ENCODE results near the gene TPH2. TPM values are rescaled to one million over a fixed set of nuclear protein-coding genes. Genes with fewer than 3 reads are reported as not detected.

Gene TPH2
- total and polyA plus RNA-seq, 2 of the 13 experiments (the other 11 are each of a cell fraction or from before 2014, with no cell fraction given), result not detected

GRCh38 chr12:72081777-72082176 is 143.1 kb downstream of the TPH2 start:
- no peak for TF ChIP-seq SALL2 (CRISPR knock-in tag; IDR thresholded peaks at IDR 0.05)
- no peak for TF ChIP-seq ZFP36 (IDR thresholded peaks at IDR 0.05; ENCODE audit: borderline replicate concordance, low read depth, low read length, partially characterized antibody)
- no peak for TF ChIP-seq RFXAP (CRISPR knock-in tag; IDR thresholded peaks at IDR 0.05; ENCODE audit: borderline replicate concordance)
- no peak for TF ChIP-seq CBFB (CRISPR knock-in tag; IDR thresholded peaks at IDR 0.05)
- no peak for TF ChIP-seq SCMH1 (CRISPR knock-in tag; IDR thresholded peaks at IDR 0.05; ENCODE audit: borderline replicate concordance)
- TF ChIP-seq, protein P1, sequence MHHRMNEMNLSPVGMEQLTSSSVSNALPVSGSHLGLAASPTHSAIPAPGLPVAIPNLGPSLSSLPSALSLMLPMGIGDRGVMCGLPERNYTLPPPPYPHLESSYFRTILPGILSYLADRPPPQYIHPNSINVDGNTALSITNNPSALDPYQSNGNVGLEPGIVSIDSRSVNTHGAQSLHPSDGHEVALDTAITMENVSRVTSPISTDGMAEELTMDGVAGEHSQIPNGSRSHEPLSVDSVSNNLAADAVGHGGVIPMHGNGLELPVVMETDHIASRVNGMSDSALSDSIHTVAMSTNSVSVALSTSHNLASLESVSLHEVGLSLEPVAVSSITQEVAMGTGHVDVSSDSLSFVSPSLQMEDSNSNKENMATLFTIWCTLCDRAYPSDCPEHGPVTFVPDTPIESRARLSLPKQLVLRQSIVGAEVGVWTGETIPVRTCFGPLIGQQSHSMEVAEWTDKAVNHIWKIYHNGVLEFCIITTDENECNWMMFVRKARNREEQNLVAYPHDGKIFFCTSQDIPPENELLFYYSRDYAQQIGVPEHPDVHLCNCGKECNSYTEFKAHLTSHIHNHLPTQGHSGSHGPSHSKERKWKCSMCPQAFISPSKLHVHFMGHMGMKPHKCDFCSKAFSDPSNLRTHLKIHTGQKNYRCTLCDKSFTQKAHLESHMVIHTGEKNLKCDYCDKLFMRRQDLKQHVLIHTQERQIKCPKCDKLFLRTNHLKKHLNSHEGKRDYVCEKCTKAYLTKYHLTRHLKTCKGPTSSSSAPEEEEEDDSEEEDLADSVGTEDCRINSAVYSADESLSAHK (CRISPR knock-in tag; IDR thresholded peaks at IDR 0.05; ENCODE audit: borderline replicate concordance), result no peak
- no peak for TF ChIP-seq ZNF292 (CRISPR knock-in tag; IDR thresholded peaks at IDR 0.05; ENCODE audit: borderline replicate concordance, low read depth)
- no peak for TF ChIP-seq HOXA3 (CRISPR knock-in tag; IDR thresholded peaks at IDR 0.05)
- TF ChIP-seq ZSCAN22 (CRISPR knock-in tag; IDR thresholded peaks at IDR 0.05), result no peak
- TF ChIP-seq ZNF329 (CRISPR knock-in tag; IDR thresholded peaks at IDR 0.05; ENCODE audit: low read depth), result no peak
- TF ChIP-seq THAP7 (CRISPR knock-in tag; IDR thresholded peaks at IDR 0.05), result no peak
- no peak for TF ChIP-seq ZNF446 (CRISPR knock-in tag; IDR thresholded peaks at IDR 0.05)
- TF ChIP-seq NFKB2 (CRISPR knock-in tag; IDR thresholded peaks at IDR 0.05; ENCODE audit: borderline replicate concordance), result no peak
- no peak for TF ChIP-seq ISL2 (CRISPR knock-in tag; IDR thresholded peaks at IDR 0.05)
- no peak for TF ChIP-seq PCBP2 (optimal IDR thresholded peaks at IDR 0.05; ENCODE audit: low read depth, low read length, poor library complexity, severe bottlenecking)
- no peak for TF ChIP-seq MXD4 (CRISPR knock-in tag; IDR thresholded peaks at IDR 0.05)
- H3K27ac ChIP-seq (ENCODE audit: extremely low read length, insufficient read depth, low read length), result no peak overlapping the region
- no peak overlapping the region for H2AFZ ChIP-seq (ENCODE audit: low read length)
- H3K9ac ChIP-seq (ENCODE audit: insufficient read depth, low read depth, low read length), result no peak overlapping the region
- no peak overlapping the region for H3K4me3 ChIP-seq (replicated peaks in 1 of 3; ENCODE audit: insufficient read depth in 1 of 3, low read depth in 2 of 3, low read length in 3 of 3)
- in situ Hi-C loops (cut with HindIII; ENCODE audit: extremely low pct_ligation_motif_present, low pct_unique_long_range_greater_than_20kb) (no loop called here), intact Hi-C loops (cut with micrococcal nuclease; ENCODE audit: unreplicated experiment) (no loop called here)
- H4K20me1 ChIP-seq (ENCODE audit: insufficient read depth, low read length), result no peaks in the 10 kb centered on the region
- DNase-seq (ENCODE audit: low spot score) (no peak), FAIRE-seq (no peak), ATAC-seq (no peak)
- no peaks in the 10 kb centered on the region for H3K27me3 ChIP-seq (ENCODE audit: control insufficient read depth in 1 of 2, insufficient read depth in 2 of 2, low read length in 2 of 2)
- ChIA-PET POLR2A (no interaction called here), CTCF (ENCODE audit: low intra/inter-chr PET ratio, low total read pairs) (no interaction called here)
- WGBS (ENCODE audit: low lambda C conversion rate), result 0% methylated on average over 2 of the region's 2 CpGs
- no peak overlapping the region for H3K4me2 ChIP-seq (ENCODE audit: low read depth, low read length)
- no peaks in the 10 kb centered on the region for H3K79me2 ChIP-seq (ENCODE audit: insufficient read depth, low read length)
- no peaks in the 10 kb centered on the region for H3K9me3 ChIP-seq (ENCODE audit: low read length)
- BruUV-seq (replicated peaks), result no TSS peak
- no peaks in the 10 kb centered on the region for H3K4me1 ChIP-seq (ENCODE audit: insufficient read depth, low read length)
- H3K36me3 ChIP-seq (replicated peaks in 1 of 2; ENCODE audit: control insufficient read depth in 1 of 2, insufficient read depth in 2 of 2, low read length in 2 of 2), result no peaks in the 10 kb centered on the region

Measured in HepG2 (cell line).